Renal cortex interstitium (tissue), 15 donors: ENCODE data around the gene SDK1. TPM values are rescaled to one million over a fixed set of nuclear protein-coding genes. Genes with fewer than 3 reads are reported as not detected.

ENCODE experiments used
- DNase-seq, 11 donors: peaks; one replicate each; pipeline ENCODE4 v3.0.0-alpha.2; 2013; ENCODE audit warnings: low read depth in 9 of 11, low spot score in 4 of 11; ENCODE audit errors: extremely low read depth in 1 of 11
- long read RNA-seq, 16 experiments: transcript quantifications; one replicate each; lab custom pipeline, GENCODE V29; 2026
- polyA plus RNA-seq, 3 donors: library from polyadenylated mRNA; unstranded; fragments of 120-200 nt; gene quantifications; one replicate each; pipeline ENCODE4 v1.2.1, GENCODE V29; 2013; ENCODE audit not compliant: insufficient read length in 3 of 3

Gene SDK1, protein sequence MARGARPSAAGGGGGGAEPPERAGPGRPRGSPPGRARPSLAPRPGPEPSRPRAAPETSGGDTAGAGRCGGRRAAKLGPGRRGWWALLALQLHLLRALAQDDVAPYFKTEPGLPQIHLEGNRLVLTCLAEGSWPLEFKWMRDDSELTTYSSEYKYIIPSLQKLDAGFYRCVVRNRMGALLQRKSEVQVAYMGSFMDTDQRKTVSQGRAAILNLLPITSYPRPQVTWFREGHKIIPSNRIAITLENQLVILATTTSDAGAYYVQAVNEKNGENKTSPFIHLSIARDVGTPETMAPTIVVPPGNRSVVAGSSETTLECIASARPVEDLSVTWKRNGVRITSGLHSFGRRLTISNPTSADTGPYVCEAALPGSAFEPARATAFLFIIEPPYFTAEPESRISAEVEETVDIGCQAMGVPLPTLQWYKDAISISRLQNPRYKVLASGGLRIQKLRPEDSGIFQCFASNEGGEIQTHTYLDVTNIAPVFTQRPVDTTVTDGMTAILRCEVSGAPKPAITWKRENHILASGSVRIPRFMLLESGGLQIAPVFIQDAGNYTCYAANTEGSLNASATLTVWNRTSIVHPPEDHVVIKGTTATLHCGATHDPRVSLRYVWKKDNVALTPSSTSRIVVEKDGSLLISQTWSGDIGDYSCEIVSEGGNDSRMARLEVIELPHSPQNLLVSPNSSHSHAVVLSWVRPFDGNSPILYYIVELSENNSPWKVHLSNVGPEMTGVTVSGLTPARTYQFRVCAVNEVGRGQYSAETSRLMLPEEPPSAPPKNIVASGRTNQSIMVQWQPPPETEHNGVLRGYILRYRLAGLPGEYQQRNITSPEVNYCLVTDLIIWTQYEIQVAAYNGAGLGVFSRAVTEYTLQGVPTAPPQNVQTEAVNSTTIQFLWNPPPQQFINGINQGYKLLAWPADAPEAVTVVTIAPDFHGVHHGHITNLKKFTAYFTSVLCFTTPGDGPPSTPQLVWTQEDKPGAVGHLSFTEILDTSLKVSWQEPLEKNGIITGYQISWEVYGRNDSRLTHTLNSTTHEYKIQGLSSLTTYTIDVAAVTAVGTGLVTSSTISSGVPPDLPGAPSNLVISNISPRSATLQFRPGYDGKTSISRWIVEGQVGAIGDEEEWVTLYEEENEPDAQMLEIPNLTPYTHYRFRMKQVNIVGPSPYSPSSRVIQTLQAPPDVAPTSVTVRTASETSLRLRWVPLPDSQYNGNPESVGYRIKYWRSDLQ (N-terminal part only)
- polyA plus RNA-seq: 1 to 10 TPM; 5.9 to 9.1 (median 7.6) TPM
- long read RNA-seq, donor 1: 0 reads
- long read RNA-seq, donor 2: 0 reads
- long read RNA-seq, donor 3: 0 reads
- long read RNA-seq, donor 4: 0 reads
- long read RNA-seq, donor 5: 0 reads
- long read RNA-seq, donor 6: 0 reads
- long read RNA-seq, donor 7: 0 reads
- long read RNA-seq, donor 8: 0 reads
- long read RNA-seq, donor 9: 0 reads
- long read RNA-seq, donor 10: 0 reads
- long read RNA-seq, donor 11: 0 reads
- long read RNA-seq, donor 12: 0 reads
- long read RNA-seq, donor 13: 0 reads
- long read RNA-seq, donor 14: 0 reads
- long read RNA-seq, donor 15: 0 reads
- long read RNA-seq, donor 16: 0 reads

DNA sequence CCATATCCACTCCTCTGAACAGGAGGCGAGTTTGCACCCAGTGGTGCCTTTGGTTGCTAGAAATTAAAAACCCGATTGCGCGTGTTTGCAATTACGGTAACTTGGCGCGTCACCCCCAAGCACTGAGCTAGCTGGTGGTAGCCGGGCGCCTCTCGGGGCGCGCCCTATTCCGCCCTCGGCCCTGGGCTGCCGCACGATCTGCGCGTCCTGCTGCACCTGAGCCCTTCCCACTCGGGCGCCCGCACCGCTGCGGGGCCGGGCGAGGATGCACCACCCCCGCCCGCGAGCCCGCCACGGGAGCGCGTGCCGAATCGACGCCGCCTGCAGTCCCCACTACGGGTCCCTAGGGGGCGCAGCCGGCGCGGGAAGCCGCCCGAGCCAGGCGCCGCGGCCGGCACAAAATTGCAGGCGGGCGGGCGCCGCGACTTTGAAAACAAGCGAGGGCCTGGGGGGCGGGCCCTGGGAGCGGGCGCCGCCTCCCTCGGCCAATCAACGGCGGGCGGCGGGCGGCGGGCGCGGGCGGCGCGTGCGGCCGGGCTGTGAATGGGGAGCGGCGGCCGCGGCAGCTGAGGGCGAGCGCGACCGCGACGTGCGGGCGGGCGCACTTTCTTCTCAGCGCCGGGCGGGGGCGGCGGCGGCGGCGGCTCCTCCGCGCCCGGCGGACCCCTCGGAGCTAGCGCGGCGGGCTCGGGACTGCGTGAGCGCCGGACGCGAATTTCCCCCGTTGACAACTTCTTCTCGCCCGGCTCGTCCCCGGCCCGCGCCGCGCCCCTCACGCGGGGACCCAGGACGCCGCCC is at the start of gene SDK1:
TSS of gene SDK1 (plus strand) at position 602 of the 798 bp plus-strand sequence. CDS start 335 bp downstream, outside the sequence.
- DNase-seq: peak; percentile 75 to 93 (median 89)

DNA sequence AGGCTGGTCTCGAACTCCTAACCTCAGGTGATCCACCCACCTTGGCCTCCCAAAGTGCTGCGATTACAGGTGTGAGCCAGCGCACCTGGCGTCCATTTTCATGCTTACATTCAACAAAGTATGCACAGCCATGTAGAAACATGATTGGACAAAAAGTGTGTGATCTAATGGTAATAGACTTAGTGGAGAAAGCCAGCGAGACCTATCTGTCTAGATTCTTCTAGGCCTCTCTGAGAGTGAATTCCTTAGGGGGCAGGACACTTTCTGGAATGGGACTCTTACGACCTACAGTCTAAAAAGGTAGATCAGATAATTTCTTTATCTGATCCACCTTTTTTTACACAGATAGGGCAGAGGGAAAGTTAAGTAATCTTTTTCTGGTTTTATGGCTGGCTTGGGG is 46.3 kb upstream of the SDK1 start:
- no peak for DNase-seq

DNA sequence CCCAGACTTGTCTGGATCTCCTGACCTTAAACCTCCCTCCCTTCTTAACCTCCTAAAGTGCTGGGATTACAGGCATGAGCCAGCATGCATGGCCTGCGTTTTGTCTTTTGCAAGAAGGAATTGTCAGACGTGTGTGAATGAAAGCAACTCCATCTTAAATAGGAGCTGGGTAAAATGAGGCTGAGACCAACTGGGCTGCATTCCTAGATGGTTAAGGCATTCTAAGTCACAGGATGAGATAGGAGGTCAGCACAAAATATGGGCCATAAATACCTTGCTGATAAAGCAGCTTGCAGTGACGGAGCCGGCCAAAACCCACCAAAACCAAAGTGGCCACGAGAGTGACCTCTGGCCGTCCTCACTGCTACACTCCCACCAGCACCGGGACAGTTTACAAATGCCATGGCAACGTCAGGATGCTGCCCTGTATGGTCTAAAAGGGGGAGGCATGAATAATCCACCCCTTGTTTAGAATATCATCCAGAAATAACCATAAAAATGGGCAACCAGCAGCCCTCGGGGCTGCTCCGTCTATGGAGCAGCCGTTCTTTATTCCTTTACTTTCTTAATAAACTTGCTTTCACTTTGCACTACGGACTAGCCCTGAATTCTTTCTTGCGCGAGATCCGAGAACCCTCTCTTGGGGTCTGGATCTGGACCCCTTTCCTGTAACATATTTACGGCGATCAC is 41.2 kb upstream of the SDK1 start:
- DNase-seq: no peak

DNA sequence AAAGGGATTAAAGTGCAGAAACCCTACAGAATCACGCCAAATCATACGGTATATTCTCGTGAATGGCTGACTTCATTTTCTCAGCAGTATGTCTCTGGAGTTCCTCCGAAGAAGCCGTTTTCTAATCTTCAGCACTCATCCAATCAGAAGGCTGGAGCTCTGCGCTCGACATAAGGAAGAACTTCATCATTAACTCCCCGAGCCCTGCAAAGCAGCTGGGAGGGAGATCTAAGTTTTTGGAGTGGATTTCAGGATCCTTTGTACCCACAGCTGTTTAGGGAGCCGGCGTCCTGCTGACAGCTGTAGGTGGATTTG is 40.7 kb upstream of the SDK1 start:
- DNase-seq: peak in 2 of 11 donors; percentile 14 to 25

DNA sequence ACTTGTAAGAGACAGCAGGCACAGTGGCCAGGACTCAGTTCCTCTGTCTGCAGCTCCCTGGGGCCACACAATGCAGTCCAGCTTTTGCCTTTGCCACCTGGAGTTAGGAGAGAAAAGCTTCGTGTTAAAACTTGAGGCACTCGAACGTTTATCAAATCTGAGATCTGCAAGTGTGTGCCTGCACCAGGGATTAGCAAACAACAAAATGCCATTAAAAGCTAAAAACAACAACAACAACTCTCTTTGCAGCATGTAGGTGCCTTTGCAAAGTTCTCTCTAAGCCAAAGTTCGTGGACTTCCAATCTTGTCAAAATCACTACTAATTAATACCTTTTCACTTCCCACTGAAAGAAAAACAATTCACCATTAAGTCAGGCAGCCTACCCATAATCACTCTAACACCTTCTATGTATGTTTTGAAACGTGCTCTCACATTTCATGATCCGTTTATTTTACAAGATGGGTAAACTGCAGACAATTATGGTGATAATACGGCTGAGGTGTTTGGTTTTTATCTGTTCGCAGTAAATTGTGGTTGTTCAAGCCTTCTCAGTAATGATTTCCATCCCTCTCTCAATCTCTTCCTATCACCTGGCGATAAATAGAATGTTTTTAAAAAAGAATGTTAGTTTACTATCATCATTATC is 36.2 kb upstream of the SDK1 start:
- no peak for DNase-seq

DNA sequence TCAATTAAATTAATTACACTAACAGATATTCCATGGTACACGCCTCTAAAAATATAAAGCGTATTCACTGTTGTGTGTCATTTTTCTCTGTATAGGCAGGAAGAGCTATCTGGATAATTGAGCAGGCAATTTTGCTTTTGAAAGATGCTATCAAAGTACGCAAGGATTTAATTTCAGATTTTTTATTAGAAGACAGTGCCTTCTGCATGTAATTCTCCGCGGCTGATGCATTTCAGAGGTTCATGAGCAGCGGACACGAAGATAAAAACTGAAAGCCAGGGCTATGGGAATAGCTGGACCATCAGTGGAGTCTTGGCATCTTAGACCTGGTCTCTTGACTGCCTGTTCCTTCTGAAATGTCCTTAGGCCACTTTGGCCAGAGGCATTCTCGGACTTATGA is 35.7 kb upstream of the SDK1 start:
- no peak for DNase-seq

DNA sequence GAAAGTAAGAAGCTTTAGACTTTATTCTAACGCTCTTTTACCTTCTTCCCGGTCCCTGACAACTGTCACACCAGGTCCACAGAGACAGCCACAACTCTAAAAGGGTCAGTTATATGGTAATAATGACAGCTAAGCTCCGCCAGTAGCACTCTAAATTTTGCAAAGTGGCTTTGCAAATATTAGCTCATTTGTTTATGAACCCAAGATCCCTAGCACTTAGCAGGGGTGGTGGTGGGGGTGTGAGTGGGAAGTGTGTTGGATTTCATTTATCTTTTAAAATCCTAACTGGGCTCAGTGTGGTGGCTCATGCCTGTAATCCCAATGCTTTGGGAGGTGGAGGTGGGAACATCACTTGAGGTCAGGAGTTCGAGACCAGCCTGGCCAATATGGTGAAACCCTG is 34.8 kb upstream of the SDK1 start:
- DNase-seq: no peak

DNA sequence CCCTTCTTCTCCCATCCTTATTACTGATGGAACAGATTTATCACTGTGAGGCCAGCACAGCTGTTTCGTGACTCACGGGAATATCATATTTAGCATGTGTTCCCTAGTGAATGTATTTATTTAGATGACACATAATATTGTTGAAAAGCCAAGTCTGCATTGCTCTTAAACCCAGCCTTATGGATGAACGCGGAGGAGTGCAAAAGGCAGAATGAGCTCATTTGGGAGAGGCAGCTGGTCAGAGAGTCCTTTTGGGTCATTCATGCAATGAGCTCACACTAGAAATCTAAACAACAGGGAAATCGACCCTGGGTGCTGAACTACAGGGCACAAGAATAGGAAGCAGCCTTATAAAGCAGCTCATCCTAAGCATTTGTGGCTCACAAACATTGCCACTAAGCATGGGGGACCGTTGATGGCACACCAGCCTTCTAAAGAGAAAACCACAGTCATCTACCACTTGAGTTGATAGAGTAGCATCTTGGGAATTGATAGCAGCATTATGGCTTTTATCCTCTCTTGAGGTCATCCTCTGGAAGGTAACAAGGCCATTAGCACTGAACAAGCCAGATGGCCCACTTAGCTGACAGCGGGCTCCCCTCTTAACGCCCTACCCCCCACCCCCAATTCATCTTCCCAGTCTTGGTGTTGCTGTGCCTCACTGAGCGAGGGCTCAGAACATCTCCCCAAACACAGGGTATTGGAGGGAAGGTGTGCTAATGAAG is 32.9 kb upstream of the SDK1 start:
- DNase-seq: peak in 3 of 11 donors; percentile 25 to 31 (median 25)

DNA sequence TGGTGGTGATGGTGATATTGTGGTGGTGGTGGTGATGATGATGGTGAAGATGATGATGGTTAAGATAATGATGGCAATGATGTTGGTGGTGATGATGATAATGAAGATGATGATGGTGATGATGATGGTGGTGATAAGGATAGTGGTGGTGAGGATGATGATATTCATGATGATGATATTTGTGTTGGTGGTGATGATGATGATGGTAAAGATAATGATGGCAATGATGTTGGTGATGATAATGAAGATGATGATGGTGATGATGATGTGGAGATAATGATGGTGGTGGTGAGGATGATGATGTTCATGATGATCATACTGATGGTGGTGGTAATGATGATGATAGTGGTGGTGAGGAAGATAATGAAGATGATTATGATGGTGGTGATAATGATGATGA is 30.7 kb upstream of the SDK1 start:
- no peak for DNase-seq

DNA sequence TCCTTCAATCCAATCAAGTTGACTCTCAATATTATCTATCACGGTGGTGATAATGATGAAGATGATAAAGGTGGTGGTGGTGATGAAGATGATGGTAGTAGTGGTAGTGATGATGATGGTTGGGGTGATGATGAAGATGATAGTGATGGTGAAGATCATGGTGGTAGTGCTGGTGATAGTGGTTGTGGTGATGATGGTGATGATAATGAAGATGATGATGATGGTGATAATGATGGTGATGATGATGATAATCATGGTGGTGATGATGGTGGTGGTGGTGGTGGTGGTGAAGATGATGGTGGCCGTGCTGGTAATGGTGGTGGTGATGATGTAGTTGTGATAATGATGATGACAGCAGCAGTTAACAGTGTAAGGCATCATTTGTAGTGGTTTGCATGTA is 29.8 kb upstream of the SDK1 start:
- no peak for DNase-seq

DNA sequence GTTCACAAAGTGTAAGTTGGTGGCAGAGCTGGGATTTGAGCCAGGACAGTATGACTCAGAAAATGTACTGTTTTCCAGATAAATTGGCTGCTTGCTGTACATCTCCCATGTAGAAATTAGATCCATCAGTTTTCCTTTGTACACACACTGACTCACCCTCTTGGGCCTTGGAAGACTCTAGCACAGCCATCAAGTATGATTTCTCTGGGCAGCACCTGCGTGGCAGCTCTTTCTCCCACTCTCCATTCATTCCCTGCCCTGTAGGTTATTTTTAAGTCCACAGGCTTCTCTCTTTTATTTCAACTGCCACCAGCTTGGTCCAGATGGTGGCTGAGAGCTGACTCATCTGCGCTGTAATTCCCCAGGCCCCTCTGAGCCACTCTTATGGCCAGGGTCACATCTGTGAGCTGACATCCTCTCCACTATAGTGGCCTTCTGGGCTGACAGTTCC is 28.3 kb upstream of the SDK1 start:
- DNase-seq: no peak

DNA sequence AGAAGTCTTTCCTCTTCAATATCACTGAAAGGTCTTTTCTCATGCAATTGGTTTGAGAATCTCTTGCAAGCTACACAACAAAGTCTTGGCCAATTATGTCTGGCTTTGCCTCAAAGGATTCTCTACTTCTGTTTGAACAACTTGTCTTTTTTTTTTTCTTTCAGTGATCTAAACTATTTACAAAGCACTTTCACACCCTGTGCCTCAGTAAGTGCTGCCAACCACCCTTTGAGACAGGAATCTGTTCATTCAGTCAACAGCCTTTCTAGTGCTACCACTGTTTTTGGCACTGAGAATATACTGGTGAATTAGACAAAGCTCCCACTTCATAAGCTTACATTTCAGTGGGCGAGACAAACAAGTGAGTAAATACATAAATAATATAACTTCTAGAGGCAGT is 26.9 kb upstream of the SDK1 start:
- no peak for DNase-seq

DNA sequence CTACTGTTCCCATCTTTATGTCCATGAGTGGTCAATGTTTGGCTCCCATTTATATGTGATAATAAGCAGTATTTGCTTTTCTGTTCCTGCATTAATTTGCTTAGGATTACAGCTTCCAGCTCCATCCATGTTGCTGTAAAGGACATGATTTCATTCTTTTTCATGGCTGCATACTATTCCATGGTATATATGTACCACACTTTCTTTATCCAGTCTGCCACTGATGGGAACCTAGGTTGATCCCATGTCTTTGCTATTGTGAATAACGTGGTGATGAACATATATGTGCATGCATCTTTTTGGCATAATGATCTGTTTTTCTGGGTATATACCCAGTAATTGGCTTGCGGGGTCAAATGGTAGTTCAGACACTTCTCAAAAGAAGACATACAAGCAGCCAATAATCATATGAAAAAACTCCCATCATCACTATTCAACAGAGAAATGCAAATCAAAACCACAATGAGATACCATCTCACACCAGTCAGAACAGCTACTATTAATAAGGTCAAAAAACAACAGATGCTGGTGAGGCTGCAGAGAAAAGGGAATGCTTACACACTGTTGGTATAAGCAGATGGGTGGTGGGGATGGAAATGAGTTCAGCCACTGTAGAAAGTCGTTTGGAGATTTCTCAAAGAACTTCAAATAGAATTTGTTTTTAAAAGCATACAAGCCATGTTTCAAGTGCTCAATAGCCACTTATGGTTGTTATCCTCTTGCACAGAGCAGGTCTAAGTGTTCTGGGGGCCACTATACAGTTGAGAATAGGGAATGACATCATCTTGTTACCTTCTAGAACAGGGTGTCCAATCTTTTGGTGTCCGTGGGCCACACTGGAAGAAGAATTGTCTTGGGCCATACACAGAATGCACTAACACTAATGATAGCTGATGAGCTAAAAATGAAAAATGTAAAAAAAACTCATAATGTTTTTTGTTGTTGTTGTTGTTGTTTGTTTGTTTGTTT is 23.2 kb upstream of the SDK1 start:
- no peak for DNase-seq

DNA sequence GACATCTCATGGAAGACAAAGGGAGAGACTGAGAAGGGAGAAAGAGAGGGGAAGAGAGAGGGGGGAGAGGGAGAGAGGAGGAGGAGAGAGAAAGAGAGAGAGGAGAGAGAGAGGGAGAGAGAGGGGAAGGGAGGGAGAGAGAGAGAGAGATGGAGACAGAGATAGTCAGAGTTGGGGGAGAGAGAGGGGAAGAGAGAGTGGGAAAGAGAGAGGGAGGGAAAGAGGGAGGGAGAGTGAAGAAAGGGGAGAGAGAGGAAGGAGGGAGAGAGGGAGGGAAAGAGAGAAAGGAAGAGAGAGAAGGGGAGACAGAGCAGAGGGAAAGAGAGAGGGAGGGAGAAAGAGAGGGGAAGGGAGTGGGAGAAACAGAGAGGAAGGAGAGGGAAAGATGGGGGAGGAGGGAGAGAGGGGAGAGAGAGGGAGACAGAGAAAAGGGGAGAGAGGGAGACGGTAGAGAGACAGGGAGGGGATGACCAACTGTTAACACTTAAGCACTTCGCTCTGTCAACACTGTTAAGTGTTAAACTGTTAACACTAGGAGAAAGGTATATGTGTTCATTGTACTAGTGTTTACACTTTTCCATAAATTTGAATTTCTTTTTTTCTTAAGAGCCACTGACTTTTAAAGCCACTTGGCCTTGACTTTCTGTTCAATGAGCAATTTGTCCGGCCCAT is 21.8 kb upstream of the SDK1 start:
- DNase-seq: no peak

DNA sequence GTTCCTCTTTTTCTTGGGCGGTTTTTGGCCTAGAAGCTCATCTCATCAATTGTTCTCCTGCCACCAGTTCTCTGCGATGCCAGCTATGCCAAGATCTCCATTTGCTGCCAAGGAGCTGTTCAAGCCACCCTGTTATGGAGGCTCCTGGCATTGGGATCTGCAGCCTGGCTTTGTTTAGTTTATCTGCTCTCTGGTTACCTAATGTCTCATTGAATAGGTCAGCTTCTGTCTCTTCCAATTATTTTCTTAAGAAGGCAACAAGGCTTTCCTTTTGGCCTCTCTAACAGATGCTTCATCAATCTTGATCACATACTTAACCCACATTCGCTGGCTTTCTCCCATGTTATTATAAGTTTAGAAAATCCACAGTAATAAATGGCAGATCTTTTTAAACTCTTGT is 20.6 kb upstream of the SDK1 start:
- no peak for DNase-seq
